ENCODE data around the gene DPP10. TPM values are rescaled to one million over a fixed set of nuclear protein-coding genes. Genes with fewer than 3 reads are reported as not detected.
"Not testable (repeated sequence)": the region's sequence is repeated elsewhere in the genome, so short reads cannot be mapped to it uniquely, and the experiment has no call there.

The DPP10 gene
- total and polyA plus RNA-seq, 10 of the 15 experiments (the other 5 are each of a cell fraction or from before 2014, with no cell fraction given), result not detected

- no peak for TF ChIP-seq CEBPZ (IDR thresholded peaks at IDR 0.05; ENCODE audit: low read depth, low read length)
These were observed 76.3 kb downstream of the DPP10 start (continued) for GRCh38 chr2:114518738-114519137.

GRCh38 chr2:114522612-114523011 is 80.2 kb downstream of the DPP10 start:
- H3K9ac ChIP-seq (ENCODE audit: control insufficient read depth, insufficient read depth, low read length); ATAC-seq; H3K36me3 ChIP-seq (ENCODE audit: control insufficient read depth in 2 of 2, insufficient read depth in 2 of 2, low read length in 1 of 2); FAIRE-seq; H3K4me1 ChIP-seq (ENCODE audit: control insufficient read depth, insufficient read depth, low read length); RAD21 ChIA-PET (ENCODE audit: unreplicated experiment); SMC1A ChIA-PET (ENCODE audit: uncharacterized antibody, unreplicated experiment); H3K27me3 ChIP-seq (replicated peaks in 1 of 2; ENCODE audit: control insufficient read depth in 2 of 2, insufficient read depth in 2 of 2, low read length in 1 of 2); DNase-seq (ENCODE audit: low read depth, low spot score); CTCF ChIA-PET; POLR2A ChIA-PET; H4K20me1 ChIP-seq (ENCODE audit: control insufficient read depth, insufficient read depth); H3K9me3 ChIP-seq (replicated peaks; ENCODE audit: control insufficient read depth, insufficient read depth, low read length); in situ Hi-C loops (cut with MboI); H3K4me3 ChIP-seq; H2AFZ ChIP-seq (ENCODE audit: control insufficient read depth, low read depth, low read length); H3K27ac ChIP-seq (ENCODE audit: control insufficient read depth, insufficient read depth); H3K4me2 ChIP-seq (ENCODE audit: control insufficient read depth, insufficient read depth); intact Hi-C loops (cut with micrococcal nuclease; ENCODE audit: unreplicated experiment); H3K79me2 ChIP-seq (ENCODE audit: control insufficient read depth, insufficient read depth, low read length); BruUV-seq (replicated peaks): not testable (repeated sequence)
- 24% methylated on average over 4 of the region's 4 CpGs for WGBS (ENCODE audit: insufficient coverage, insufficient replicate concordance, low lambda C conversion rate, missing lambda C conversion rate)

- SMC1A ChIA-PET (ENCODE audit: uncharacterized antibody, unreplicated experiment), result no interaction called here
- no peaks in the 10 kb centered on the region for H3K79me2 ChIP-seq (ENCODE audit: control insufficient read depth, insufficient read depth, low read length)
- no peaks in the 10 kb centered on the region for H3K9me3 ChIP-seq (replicated peaks; ENCODE audit: control insufficient read depth, insufficient read depth, low read length)
- H3K36me3 ChIP-seq (ENCODE audit: control insufficient read depth in 2 of 2, insufficient read depth in 2 of 2, low read length in 1 of 2), result no peaks in the 10 kb centered on the region
- intact Hi-C loops (cut with micrococcal nuclease; ENCODE audit: unreplicated experiment), result no loop called here
- H3K9ac ChIP-seq (ENCODE audit: control insufficient read depth, insufficient read depth, low read length), result no peak overlapping the region
- FAIRE-seq (no peak), DNase-seq (ENCODE audit: low read depth, low spot score) (no peak), ATAC-seq (no peak)
- in situ Hi-C loops (cut with MboI), result no loop called here
- H4K20me1 ChIP-seq (ENCODE audit: control insufficient read depth, insufficient read depth), result no peaks in the 10 kb centered on the region
- H3K27ac ChIP-seq (ENCODE audit: control insufficient read depth, insufficient read depth), result no peak overlapping the region
- CTCF ChIA-PET, result no interaction called here
- no TSS peak for BruUV-seq (replicated peaks)
- RAD21 ChIA-PET (ENCODE audit: unreplicated experiment), result no interaction called here
- H2AFZ ChIP-seq (ENCODE audit: control insufficient read depth, low read depth, low read length), result no peak overlapping the region
- 22% methylated on average over 4 of the region's 4 CpGs for WGBS (ENCODE audit: insufficient coverage, insufficient replicate concordance, low lambda C conversion rate, missing lambda C conversion rate)
- H3K4me2 ChIP-seq (ENCODE audit: control insufficient read depth, insufficient read depth), result no peak overlapping the region
- no peaks in the 10 kb centered on the region for H3K4me1 ChIP-seq (ENCODE audit: control insufficient read depth, insufficient read depth, low read length)
- no peaks in the 10 kb centered on the region for H3K27me3 ChIP-seq (replicated peaks in 1 of 2; ENCODE audit: control insufficient read depth in 2 of 2, insufficient read depth in 2 of 2, low read length in 1 of 2)
- POLR2A ChIA-PET, result no interaction called here
- H3K4me3 ChIP-seq, result no peak overlapping the region
- TF ChIP-seq SIX5 (IDR thresholded peaks at IDR 0.05; ENCODE audit: low read depth, low read length, severe bottlenecking), result no peak
- no peak for TF ChIP-seq EZH2 (IDR thresholded peaks at IDR 0.05; ENCODE audit: borderline replicate concordance, control insufficient read depth, low read depth, low read length)
- no peak for TF ChIP-seq IKZF2 (IDR thresholded peaks at IDR 0.05)
- no peak for TF ChIP-seq ZNF622 (IDR thresholded peaks at IDR 0.05)
- TF ChIP-seq CHD1 (IDR thresholded peaks at IDR 0.05; ENCODE audit: low read depth, low read length), result no peak
- TF ChIP-seq E4F1 (IDR thresholded peaks at IDR 0.05; ENCODE audit: borderline replicate concordance, partially characterized antibody), result no peak
- no peak for TF ChIP-seq RELB (IDR thresholded peaks at IDR 0.05; ENCODE audit: low read depth)
- TF ChIP-seq CHD4 (IDR thresholded peaks at IDR 0.05), result no peak
These were observed 83.5 kb downstream of the DPP10 start for GRCh38 chr2:114525955-114526354.

Data from GM12878 (cell line).